HepG2 (cell line): ENCODE data around the gene DHRS1. TPM values are rescaled to one million over a fixed set of nuclear protein-coding genes. Genes with fewer than 3 reads are reported as not detected.

Experiments used
- FIP1L1 ChIP-seq: fragments of 200-400 bp; formaldehyde crosslinking; IDR thresholded peaks from 2 replicates; pipeline ENCODE4 v1.6.1; 2018; ENCODE audit warnings: low read depth, mild to moderate bottlenecking, low read length, moderate library complexity, borderline replicate concordance; ENCODE audit not compliant: insufficient read depth
- HDAC6 ChIP-seq: fragments of 200-600 bp; sonication (generic); IDR thresholded peaks from 2 replicates; pipeline ENCODE4 v1.7.0; 2017; ENCODE audit warnings: mild to moderate bottlenecking, antibody characterized with exemption, low read length, low read depth
- MAFG ChIP-seq: sonication (generic); formaldehyde crosslinking; IDR thresholded peaks from 2 replicates; pipeline ENCODE4 v1.5.1; 2020; ENCODE audit warnings: mild to moderate bottlenecking, missing genetic modification reagents
- SNAI1 ChIP-seq: sonication (generic); formaldehyde crosslinking; IDR thresholded peaks from 2 replicates; pipeline ENCODE4 v1.5.0; 2020; ENCODE audit warnings: mild to moderate bottlenecking, missing genetic modification reagents, borderline replicate concordance
- SOX13 ChIP-seq, 3 experiments: fragments of 450-650 bp in 1 of 3; sonication (generic) in 1 of 3; formaldehyde crosslinking in 1 of 3; IDR thresholded peaks in 2 of 3; conservative IDR thresholded peaks in 1 of 3; 2 replicates each; pipeline versions ENCODE4 v1.5.0 to v1.6.1; 2016 to 2020; ENCODE audit warnings: antibody characterized with exemption in 1 of 3, mild to moderate bottlenecking in 1 of 3, missing compliant biosample characterization in 1 of 3, missing genetic modification reagents in 1 of 3, moderate library complexity in 1 of 3
- SP2 ChIP-seq: sonication (generic); formaldehyde crosslinking; IDR thresholded peaks from 2 replicates; pipeline ENCODE4 v1.5.1; 2020; ENCODE audit warnings: mild to moderate bottlenecking, missing genetic modification reagents
- SRSF4 ChIP-seq: fragments of 200-400 bp; formaldehyde crosslinking; IDR thresholded peaks from one replicate; pipeline ENCODE4 v1.6.1; 2018; ENCODE audit warnings: mild to moderate bottlenecking, low read depth, low read length, moderate library complexity; ENCODE audit not compliant: poor library complexity, severe bottlenecking
- ZFP36 ChIP-seq: fragments of 150-350 bp; IDR thresholded peaks from 2 replicates; pipeline ENCODE4 v1.6.1; 2018; ENCODE audit warnings: borderline replicate concordance, low read length, low read depth; ENCODE audit not compliant: partially characterized antibody
- ZMYM3 ChIP-seq: sonication (generic); formaldehyde crosslinking; IDR thresholded peaks from 2 replicates; pipeline ENCODE4 v1.5.1; 2020; ENCODE audit warnings: mild to moderate bottlenecking, missing genetic modification reagents
- ZNF333 ChIP-seq: sonication (generic); formaldehyde crosslinking; IDR thresholded peaks from 2 replicates; pipeline ENCODE4 v1.4.0; 2020; ENCODE audit warnings: mild to moderate bottlenecking, missing genetic modification reagents, borderline replicate concordance
- ZNF598 ChIP-seq: sonication (generic); formaldehyde crosslinking; IDR thresholded peaks from 2 replicates; pipeline ENCODE4 v1.5.1; 2020; ENCODE audit warnings: mild to moderate bottlenecking, missing genetic modification reagents, borderline replicate concordance
- ZNF761 ChIP-seq: sonication (generic); formaldehyde crosslinking; conservative IDR thresholded peaks from 2 replicates; pipeline ENCODE4 v1.4.0; 2020; ENCODE audit warnings: mild to moderate bottlenecking, missing genetic modification reagents
- ZSCAN30 ChIP-seq: sonication (generic); formaldehyde crosslinking; IDR thresholded peaks from 2 replicates; pipeline ENCODE4 v1.5.0; 2020; ENCODE audit warnings: mild to moderate bottlenecking, missing genetic modification reagents
- polyA plus RNA-seq, 8 experiments: library from polyadenylated mRNA; depleted of rRNA in 3 of 8; stranded (reverse) in 7 of 8; unstranded in 1 of 8; fragments of >200 nt; fragmentation: Illumina TruSeq in 4 of 8; extraction: Trizol in 4 of 8; gene quantifications; 2 replicates each; pipeline versions ENCODE4 v1.2.1 to v1.2.3, GENCODE V29; 2011 to 2016; ENCODE audit warnings: low read depth in 4 of 8, missing spikeins in 1 of 8, mixed read lengths in 1 of 8; ENCODE audit not compliant: insufficient read depth in 1 of 8
- total RNA-seq, 5 experiments: library from RNA; depleted of rRNA; stranded (reverse); fragments of >200 nt; fragmentation: Illumina TruSeq; extraction: Trizol; gene quantifications; 2 replicates each; pipeline ENCODE4 v1.2.3, GENCODE V29; 2016; ENCODE audit warnings: low read depth in 1 of 5
- TF ChIP-seq, protein P1 (sequence below): sonication (generic); formaldehyde crosslinking; IDR thresholded peaks from 2 replicates; pipeline ENCODE4 v1.4.0; 2020; ENCODE audit warnings: mild to moderate bottlenecking, missing genetic modification reagents
- TF ChIP-seq, protein P2 (sequence below): IDR thresholded peaks from 2 replicates; pipeline ENCODE4 v1.6.1; 2012; ENCODE audit warnings: inconsistent platforms
- TF ChIP-seq, protein P3 (sequence below): IDR thresholded peaks from 2 replicates; pipeline ENCODE4 v1.6.1; 2016; ENCODE audit warnings: low read depth, borderline replicate concordance
- TF ChIP-seq, protein P4 (sequence below): sonication (generic); formaldehyde crosslinking; IDR thresholded peaks from 2 replicates; pipeline ENCODE4 v1.5.0; 2020; ENCODE audit warnings: missing genetic modification reagents
- TF ChIP-seq, protein P5 (sequence below): IDR thresholded peaks from 2 replicates; pipeline ENCODE4 v1.6.1; 2016; ENCODE audit warnings: missing biosample characterization, missing genetic modification reagents, low read depth
- TF ChIP-seq, protein P6 (sequence below): sonication (generic); formaldehyde crosslinking; IDR thresholded peaks from 2 replicates; pipeline ENCODE4 v1.9.0; 2022; ENCODE audit warnings: low read depth, missing genetic modification reagents
- TF ChIP-seq, protein P7 (sequence below): sonication (generic); formaldehyde crosslinking; IDR thresholded peaks from 2 replicates; pipeline ENCODE4 v1.4.0; 2020; ENCODE audit warnings: missing genetic modification reagents

DHRS1 gene
- total and polyA plus RNA-seq, 2 of the 13 experiments (the other 11 are each of a cell fraction or from before 2014, with no cell fraction given): 49.8 to 60.8 TPM

DNA sequence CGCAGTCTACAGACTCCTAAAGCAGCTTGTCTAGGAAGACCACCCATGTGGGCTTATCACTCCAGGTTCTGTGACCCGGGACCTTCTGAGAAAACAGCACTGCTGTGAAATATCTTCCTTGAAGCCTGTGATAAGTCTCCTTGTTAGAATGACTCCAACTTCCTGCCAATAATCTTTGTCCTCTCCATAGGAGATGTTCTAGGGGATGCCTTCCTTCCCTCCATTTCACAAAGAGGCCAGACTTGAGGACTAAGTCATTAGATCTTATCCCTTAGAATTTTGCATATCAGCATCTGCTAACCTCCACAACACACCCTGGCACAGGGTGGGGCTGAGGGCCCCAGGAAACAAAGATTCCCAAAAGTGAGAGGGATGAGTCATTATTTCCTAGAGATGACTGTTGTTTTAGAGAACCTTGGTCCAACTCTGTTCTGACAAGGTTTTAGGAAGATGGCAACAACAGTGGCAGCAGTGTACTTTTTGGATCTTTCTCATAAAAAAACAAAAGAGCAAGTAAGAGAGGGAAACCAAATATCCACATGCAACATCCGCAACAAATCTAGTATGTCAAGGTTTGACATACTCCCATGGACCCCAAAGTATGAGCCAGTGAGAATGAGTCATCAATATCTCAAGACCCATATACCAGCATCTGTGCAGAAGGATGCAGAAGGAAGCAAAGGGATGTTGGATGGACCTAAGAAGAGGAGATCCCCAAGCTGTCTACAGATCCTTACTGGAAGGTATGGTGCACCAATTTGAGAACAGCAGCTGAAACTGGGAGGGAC is 17.8 kb upstream of the DHRS1 start (continued):
- TF ChIP-seq SP2 (CRISPR knock-in tag): no peak
- TF ChIP-seq ZNF333 (CRISPR knock-in tag): no peak
- TF ChIP-seq ZMYM3 (CRISPR knock-in tag): no peak
- no peak for TF ChIP-seq ZNF598 (CRISPR knock-in tag)
- no peak for TF ChIP-seq SOX13 (IDR thresholded peaks at IDR 0.05)
- no peak for TF ChIP-seq SOX13 (CRISPR knock-in tag; conservative IDR thresholded peaks at IDR 0.05 in 1 of 2, IDR thresholded peaks at IDR 0.05 in 1 of 2)
- TF ChIP-seq, protein P1, sequence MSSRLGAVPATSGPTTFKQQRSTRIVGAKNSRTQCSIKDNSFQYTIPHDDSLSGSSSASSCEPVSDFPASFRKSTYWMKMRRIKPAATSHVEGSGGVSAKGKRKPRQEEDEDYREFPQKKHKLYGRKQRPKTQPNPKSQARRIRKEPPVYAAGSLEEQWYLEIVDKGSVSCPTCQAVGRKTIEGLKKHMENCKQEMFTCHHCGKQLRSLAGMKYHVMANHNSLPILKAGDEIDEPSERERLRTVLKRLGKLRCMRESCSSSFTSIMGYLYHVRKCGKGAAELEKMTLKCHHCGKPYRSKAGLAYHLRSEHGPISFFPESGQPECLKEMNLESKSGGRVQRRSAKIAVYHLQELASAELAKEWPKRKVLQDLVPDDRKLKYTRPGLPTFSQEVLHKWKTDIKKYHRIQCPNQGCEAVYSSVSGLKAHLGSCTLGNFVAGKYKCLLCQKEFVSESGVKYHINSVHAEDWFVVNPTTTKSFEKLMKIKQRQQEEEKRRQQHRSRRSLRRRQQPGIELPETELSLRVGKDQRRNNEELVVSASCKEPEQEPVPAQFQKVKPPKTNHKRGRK: no peak
- no peak for TF ChIP-seq ZNF761 (CRISPR knock-in tag)
- no peak for TF ChIP-seq MAFG (CRISPR knock-in tag)
- TF ChIP-seq, protein P2, sequence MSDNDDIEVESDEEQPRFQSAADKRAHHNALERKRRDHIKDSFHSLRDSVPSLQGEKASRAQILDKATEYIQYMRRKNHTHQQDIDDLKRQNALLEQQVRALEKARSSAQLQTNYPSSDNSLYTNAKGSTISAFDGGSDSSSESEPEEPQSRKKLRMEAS: no peak
- no peak for TF ChIP-seq ZSCAN30 (CRISPR knock-in tag)
- no peak for TF ChIP-seq ZFP36
- TF ChIP-seq, protein P3, sequence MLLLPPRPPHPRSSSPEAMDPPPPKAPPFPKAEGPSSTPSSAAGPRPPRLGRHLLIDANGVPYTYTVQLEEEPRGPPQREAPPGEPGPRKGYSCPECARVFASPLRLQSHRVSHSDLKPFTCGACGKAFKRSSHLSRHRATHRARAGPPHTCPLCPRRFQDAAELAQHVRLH (CRISPR knock-in tag): 0 out of 2 replicates have a peak, but pooled peaks have one; percentile 28
- no peak for TF ChIP-seq SNAI1 (CRISPR knock-in tag)
- TF ChIP-seq FIP1L1: no peak
- TF ChIP-seq, protein P4, sequence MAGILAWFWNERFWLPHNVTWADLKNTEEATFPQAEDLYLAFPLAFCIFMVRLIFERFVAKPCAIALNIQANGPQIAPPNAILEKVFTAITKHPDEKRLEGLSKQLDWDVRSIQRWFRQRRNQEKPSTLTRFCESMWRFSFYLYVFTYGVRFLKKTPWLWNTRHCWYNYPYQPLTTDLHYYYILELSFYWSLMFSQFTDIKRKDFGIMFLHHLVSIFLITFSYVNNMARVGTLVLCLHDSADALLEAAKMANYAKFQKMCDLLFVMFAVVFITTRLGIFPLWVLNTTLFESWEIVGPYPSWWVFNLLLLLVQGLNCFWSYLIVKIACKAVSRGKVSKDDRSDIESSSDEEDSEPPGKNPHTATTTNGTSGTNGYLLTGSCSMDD (CRISPR knock-in tag): no peak
- TF ChIP-seq HDAC6: no peak
- TF ChIP-seq, protein P5, sequence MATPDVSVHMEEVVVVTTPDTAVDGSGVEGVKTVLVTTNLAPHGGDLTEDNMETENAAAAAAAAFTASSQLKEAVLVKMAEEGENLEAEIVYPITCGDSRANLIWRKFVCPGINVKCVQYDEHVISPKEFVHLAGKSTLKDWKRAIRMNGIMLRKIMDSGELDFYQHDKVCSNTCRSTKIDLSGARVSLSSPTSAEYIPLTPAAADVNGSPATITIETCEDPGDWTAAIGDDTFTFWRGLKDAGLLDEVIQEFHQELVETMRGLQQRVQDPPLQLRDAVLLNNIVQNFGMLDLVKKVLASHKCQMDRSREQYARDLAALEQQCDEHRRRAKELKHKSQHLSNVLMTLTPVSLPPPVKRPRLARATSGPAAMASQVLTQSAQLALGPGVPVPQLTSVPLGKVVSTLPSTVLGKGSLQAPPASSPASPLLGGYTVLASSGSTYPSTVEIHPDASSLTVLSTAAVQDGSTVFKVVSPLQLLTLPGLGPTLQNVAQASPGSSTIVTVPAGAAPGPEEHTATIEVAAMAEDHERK (CRISPR knock-in tag): no peak
- no peak for TF ChIP-seq SRSF4
- TF ChIP-seq, protein P6, sequence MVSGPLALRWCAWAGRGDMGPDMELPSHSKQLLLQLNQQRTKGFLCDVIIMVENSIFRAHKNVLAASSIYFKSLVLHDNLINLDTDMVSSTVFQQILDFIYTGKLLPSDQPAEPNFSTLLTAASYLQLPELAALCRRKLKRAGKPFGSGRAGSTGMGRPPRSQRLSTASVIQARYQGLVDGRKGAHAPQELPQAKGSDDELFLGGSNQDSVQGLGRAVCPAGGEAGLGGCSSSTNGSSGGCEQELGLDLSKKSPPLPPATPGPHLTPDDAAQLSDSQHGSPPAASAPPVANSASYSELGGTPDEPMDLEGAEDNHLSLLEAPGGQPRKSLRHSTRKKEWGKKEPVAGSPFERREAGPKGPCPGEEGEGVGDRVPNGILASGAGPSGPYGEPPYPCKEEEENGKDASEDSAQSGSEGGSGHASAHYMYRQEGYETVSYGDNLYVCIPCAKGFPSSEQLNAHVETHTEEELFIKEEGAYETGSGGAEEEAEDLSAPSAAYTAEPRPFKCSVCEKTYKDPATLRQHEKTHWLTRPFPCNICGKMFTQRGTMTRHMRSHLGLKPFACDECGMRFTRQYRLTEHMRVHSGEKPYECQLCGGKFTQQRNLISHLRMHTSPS (CRISPR knock-in tag): no peak
- TF ChIP-seq, protein P7, sequence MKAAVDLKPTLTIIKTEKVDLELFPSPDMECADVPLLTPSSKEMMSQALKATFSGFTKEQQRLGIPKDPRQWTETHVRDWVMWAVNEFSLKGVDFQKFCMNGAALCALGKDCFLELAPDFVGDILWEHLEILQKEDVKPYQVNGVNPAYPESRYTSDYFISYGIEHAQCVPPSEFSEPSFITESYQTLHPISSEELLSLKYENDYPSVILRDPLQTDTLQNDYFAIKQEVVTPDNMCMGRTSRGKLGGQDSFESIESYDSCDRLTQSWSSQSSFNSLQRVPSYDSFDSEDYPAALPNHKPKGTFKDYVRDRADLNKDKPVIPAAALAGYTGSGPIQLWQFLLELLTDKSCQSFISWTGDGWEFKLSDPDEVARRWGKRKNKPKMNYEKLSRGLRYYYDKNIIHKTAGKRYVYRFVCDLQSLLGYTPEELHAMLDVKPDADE (CRISPR knock-in tag): no peak
